Transverse colon (tissue), 4 donors: ENCODE data around the gene SCIN.

Source experiments
- EP300 ChIP-seq: sonication (generic); formaldehyde crosslinking; IDR thresholded peaks from one replicate; pipeline ENCODE4 v1.6.1; 2017; ENCODE audit warnings: antibody characterized with exemption, low read depth
- POLR2A ChIP-seq: fragments of 450-650 bp; IDR thresholded peaks from one replicate; pipeline ENCODE4 v1.6.1; 2016; ENCODE audit warnings: antibody characterized with exemption, mild to moderate bottlenecking, moderate library complexity
- POLR2AphosphoS5 ChIP-seq, 3 donors: sonication (generic); formaldehyde crosslinking; IDR thresholded peaks; one replicate each; pipeline ENCODE4 v1.6.1; 2016; ENCODE audit warnings: antibody characterized with exemption in 3 of 3
- TF ChIP-seq, protein P1 (sequence below), 5 experiments: fragments of 200-600 bp in 3 of 5; fragments of 450-650 bp in 2 of 5; sonication (generic) in 3 of 5; IDR thresholded peaks; 1 replicate in 2 of 5; 2 replicates in 3 of 5; pipeline ENCODE4 v1.5.1; 2016 to 2017; ENCODE audit warnings: antibody characterized with exemption in 5 of 5, inconsistent platforms in 3 of 5, mild to moderate bottlenecking in 2 of 5, moderate library complexity in 1 of 5

DNA sequence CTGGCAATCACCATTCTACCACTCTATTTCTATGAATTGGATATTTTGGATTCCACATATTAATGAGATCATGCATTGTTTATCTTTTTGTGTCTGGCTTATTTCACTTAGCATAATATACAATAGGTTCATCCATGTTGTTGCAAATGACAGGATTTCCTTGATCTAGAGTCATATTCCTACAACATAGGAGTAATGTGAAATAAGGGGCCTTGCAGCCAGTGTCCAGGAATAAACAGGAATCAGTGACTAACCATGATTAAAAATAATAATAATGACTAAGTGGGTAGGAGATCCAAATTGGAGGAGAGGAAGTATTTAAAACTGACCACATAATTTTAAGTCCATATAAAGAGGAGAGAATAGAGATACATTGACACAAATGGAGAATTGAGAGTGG, 49.9 kb downstream of the SCIN start:
- TF ChIP-seq POLR2A (no peak), POLR2AphosphoS5 (IDR thresholded peaks at IDR 0.05) (no peak), EP300 (no peak)
- TF ChIP-seq, protein P1, sequence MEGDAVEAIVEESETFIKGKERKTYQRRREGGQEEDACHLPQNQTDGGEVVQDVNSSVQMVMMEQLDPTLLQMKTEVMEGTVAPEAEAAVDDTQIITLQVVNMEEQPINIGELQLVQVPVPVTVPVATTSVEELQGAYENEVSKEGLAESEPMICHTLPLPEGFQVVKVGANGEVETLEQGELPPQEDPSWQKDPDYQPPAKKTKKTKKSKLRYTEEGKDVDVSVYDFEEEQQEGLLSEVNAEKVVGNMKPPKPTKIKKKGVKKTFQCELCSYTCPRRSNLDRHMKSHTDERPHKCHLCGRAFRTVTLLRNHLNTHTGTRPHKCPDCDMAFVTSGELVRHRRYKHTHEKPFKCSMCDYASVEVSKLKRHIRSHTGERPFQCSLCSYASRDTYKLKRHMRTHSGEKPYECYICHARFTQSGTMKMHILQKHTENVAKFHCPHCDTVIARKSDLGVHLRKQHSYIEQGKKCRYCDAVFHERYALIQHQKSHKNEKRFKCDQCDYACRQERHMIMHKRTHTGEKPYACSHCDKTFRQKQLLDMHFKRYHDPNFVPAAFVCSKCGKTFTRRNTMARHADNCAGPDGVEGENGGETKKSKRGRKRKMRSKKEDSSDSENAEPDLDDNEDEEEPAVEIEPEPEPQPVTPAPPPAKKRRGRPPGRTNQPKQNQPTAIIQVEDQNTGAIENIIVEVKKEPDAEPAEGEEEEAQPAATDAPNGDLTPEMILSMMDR (IDR thresholded peaks at IDR 0.05): no peak
